ENCODE measurements around the gene PSMC2.
A peak's percentile ranks its signal among the peaks of the same experiment; 100 is the strongest.

PSMC2 gene

GRCh38 chr7:103343758-103344452, 3.5 kb upstream of the PSMC2 start:
- DNase-seq (ENCODE audit: extremely low read depth, low read depth): no peak
- no peak for TF ChIP-seq CTCF (IDR thresholded peaks at IDR 0.05; ENCODE audit: low read depth, low read length)

GRCh38 chr7:103344453-103345149, 2.8 kb upstream of the PSMC2 start, which contains the start of gene DNAJC2:
Gene DNAJC2, minus strand, starts transcription at chr7:103344767. Its CDS starts 145 bp downstream, at chr7:103344622.
- TF ChIP-seq CTCF (IDR thresholded peaks at IDR 0.05; ENCODE audit: low read depth, low read length): no peak
- DNase-seq (ENCODE audit: extremely low read depth, low read depth): peak; percentile 82

GRCh38 chr7:103346396-103346795, 1.0 kb upstream of the PSMC2 start:
- TF ChIP-seq CTCF (IDR thresholded peaks at IDR 0.05; ENCODE audit: low read depth, low read length): no peak
- no peak for DNase-seq (ENCODE audit: extremely low read depth, low read depth)

GRCh38 chr7:103348452-103348851, 1.0 kb downstream of the PSMC2 start:
- TF ChIP-seq CTCF (IDR thresholded peaks at IDR 0.05; ENCODE audit: low read depth, low read length): no peak
- no peak for DNase-seq (ENCODE audit: extremely low read depth, low read depth)

- no peak for TF ChIP-seq CTCF (IDR thresholded peaks at IDR 0.05; ENCODE audit: low read depth, low read length)
Measured at GRCh38 chr7:103348959-103349358, 1.5 kb downstream of the PSMC2 start.

GRCh38 chr7:103349805-103350204, 2.4 kb downstream of the PSMC2 start:
- no peak for DNase-seq (ENCODE audit: extremely low read depth, low read depth)

More at GRCh38 chr7:103348959-103349358, 1.5 kb downstream of the PSMC2 start:
- DNase-seq (ENCODE audit: extremely low read depth, low read depth): no peak

More at GRCh38 chr7:103349805-103350204, 2.4 kb downstream of the PSMC2 start:
- TF ChIP-seq CTCF (IDR thresholded peaks at IDR 0.05; ENCODE audit: low read depth, low read length): no peak
